Neural cell (in vitro differentiated cells): ENCODE data around the gene SECTM1. TPM values are rescaled to one million over a fixed set of nuclear protein-coding genes. Genes with fewer than 3 reads are reported as not detected.

Experiments used
- H2AFZ ChIP-seq: fragments of 200-600, 300-800 bp; sonication (generic), shearing (Covaris generic); 2 replicates; pipeline ENCODE4 v1.6.0; 2014; ENCODE audit warnings: low read depth, mild to moderate bottlenecking, antibody characterized with exemption, low read length, moderate library complexity
- H3F3A ChIP-seq: fragments of 200-600 bp; shearing (Covaris generic); 2 replicates; pipeline ENCODE4 v1.6.1; 2016; ENCODE audit warnings: mild to moderate bottlenecking, moderate library complexity, mixed read lengths, antibody characterized with exemption, low read length; ENCODE audit not compliant: insufficient read depth, poor library complexity, severe bottlenecking
- H3K27ac ChIP-seq: fragments of 200-600, 300-800 bp; sonication (generic), shearing (Covaris generic); 2 replicates; pipeline ENCODE4 v1.5.1; 2014; ENCODE audit warnings: mild to moderate bottlenecking, low read length, moderate library complexity
- H3K27me3 ChIP-seq: fragments of 300-800, 200-600 bp; sonication (generic), shearing (Covaris generic); 2 replicates; pipeline ENCODE4 v1.6.0; 2014; ENCODE audit warnings: mild to moderate bottlenecking, low read depth, low read length, moderate library complexity; ENCODE audit not compliant: insufficient read depth
- H3K36me3 ChIP-seq: fragments of 300-800, 200-600 bp; sonication (generic), shearing (Covaris generic); 2 replicates; pipeline ENCODE4 v1.5.1; 2014; ENCODE audit warnings: mild to moderate bottlenecking, antibody characterized with exemption, low read length, moderate library complexity; ENCODE audit not compliant: insufficient read depth
- H3K4me2 ChIP-seq: fragments of 300-800, 200-600 bp; sonication (generic), shearing (Covaris generic); 2 replicates; pipeline ENCODE4 v1.6.0; 2014; ENCODE audit warnings: mild to moderate bottlenecking, low read length
- H3K4me3 ChIP-seq: fragments of 300-800, 200-600 bp; sonication (generic), shearing (Covaris generic); 2 replicates; pipeline ENCODE4 v1.5.1; 2014; ENCODE audit warnings: mild to moderate bottlenecking, low read length, moderate library complexity
- H3K79me2 ChIP-seq: fragments of 200-600 bp; shearing (Covaris generic); replicated peaks from 2 replicates; pipeline ENCODE4 v1.6.0; 2014; ENCODE audit warnings: mild to moderate bottlenecking, low read length, moderate library complexity; ENCODE audit not compliant: insufficient read depth
- H3K9ac ChIP-seq: fragments of 300-800, 200-600 bp; sonication (generic), shearing (Covaris generic); 2 replicates; pipeline ENCODE4 v1.6.1; 2016; ENCODE audit warnings: mild to moderate bottlenecking, low read length, mixed read lengths
- H3K9me2 ChIP-seq: fragments of 200-600 bp; shearing (Covaris generic); 2 replicates; pipeline ENCODE4 v1.6.1; 2016; ENCODE audit warnings: mild to moderate bottlenecking, low read length, mixed read lengths; ENCODE audit not compliant: insufficient read depth
- H3K9me3 ChIP-seq: fragments of 200-600, 300-800 bp; sonication (generic), shearing (Covaris generic); 2 replicates; pipeline ENCODE4 v1.6.1; 2016; ENCODE audit warnings: mild to moderate bottlenecking, mixed run types, low read length, moderate library complexity, mixed read lengths
- H4K20me1 ChIP-seq: fragments of 200-600 bp; shearing (Covaris generic); 2 replicates; pipeline ENCODE4 v1.6.1; 2016; ENCODE audit warnings: mild to moderate bottlenecking, mixed run types; ENCODE audit not compliant: insufficient read depth
- EP300 ChIP-seq: fragments of 450-650 bp; conservative IDR thresholded peaks from 2 replicates; pipeline ENCODE4 v1.6.1; 2014; ENCODE audit warnings: antibody characterized with exemption, mild to moderate bottlenecking, moderate library complexity; ENCODE audit not compliant: poor library complexity, severe bottlenecking
- EZH2 ChIP-seq: fragments of 200-600, 300-800 bp; shearing (Covaris generic), sonication (generic); IDR thresholded peaks from 2 replicates; pipeline ENCODE4 v1.6.1; 2014; ENCODE audit warnings: antibody characterized with exemption, low read length, borderline replicate concordance, mild to moderate bottlenecking; ENCODE audit not compliant: insufficient read depth, poor library complexity, severe bottlenecking
- MXI1 ChIP-seq: fragments of 450-650 bp; conservative IDR thresholded peaks from 2 replicates; pipeline ENCODE4 v1.6.1; 2014; ENCODE audit warnings: antibody characterized with exemption, mild to moderate bottlenecking; ENCODE audit not compliant: poor library complexity, severe bottlenecking
- POLR2AphosphoS5 ChIP-seq: IDR thresholded peaks from 2 replicates; pipeline ENCODE4 v1.6.1; 2012
- RAD21 ChIP-seq: fragments of 450-650 bp; conservative IDR thresholded peaks from 2 replicates; pipeline ENCODE4 v1.6.1; 2014; ENCODE audit warnings: antibody characterized with exemption, mild to moderate bottlenecking, moderate library complexity
- SMC3 ChIP-seq: fragments of 450-650 bp; conservative IDR thresholded peaks from 2 replicates; pipeline ENCODE4 v1.6.1; 2014; ENCODE audit warnings: antibody characterized with exemption, mild to moderate bottlenecking, moderate library complexity; ENCODE audit not compliant: poor library complexity
- TAF1 ChIP-seq: IDR thresholded peaks from 2 replicates; pipeline ENCODE4 v1.6.1; 2012; ENCODE audit warnings: low read depth
- polyA plus RNA-seq: library from polyadenylated mRNA; depleted of rRNA; stranded (reverse); fragments of >200 nt; gene quantifications from 2 replicates; pipeline ENCODE4 v1.2.3, GENCODE V29; 2014
- TF ChIP-seq, protein P1 (sequence below): IDR thresholded peaks from 2 replicates; pipeline ENCODE4 v1.6.1; 2012; ENCODE audit warnings: borderline replicate concordance
- TF ChIP-seq, protein P2 (sequence below): fragments of 450-650 bp; IDR thresholded peaks from 2 replicates; pipeline ENCODE4 v1.5.1; 2014; ENCODE audit warnings: antibody characterized with exemption, mild to moderate bottlenecking, moderate library complexity; ENCODE audit not compliant: poor library complexity, severe bottlenecking

Gene SECTM1
- polyA plus RNA-seq, 1 donor from 2014 or later: not detected

DNA sequence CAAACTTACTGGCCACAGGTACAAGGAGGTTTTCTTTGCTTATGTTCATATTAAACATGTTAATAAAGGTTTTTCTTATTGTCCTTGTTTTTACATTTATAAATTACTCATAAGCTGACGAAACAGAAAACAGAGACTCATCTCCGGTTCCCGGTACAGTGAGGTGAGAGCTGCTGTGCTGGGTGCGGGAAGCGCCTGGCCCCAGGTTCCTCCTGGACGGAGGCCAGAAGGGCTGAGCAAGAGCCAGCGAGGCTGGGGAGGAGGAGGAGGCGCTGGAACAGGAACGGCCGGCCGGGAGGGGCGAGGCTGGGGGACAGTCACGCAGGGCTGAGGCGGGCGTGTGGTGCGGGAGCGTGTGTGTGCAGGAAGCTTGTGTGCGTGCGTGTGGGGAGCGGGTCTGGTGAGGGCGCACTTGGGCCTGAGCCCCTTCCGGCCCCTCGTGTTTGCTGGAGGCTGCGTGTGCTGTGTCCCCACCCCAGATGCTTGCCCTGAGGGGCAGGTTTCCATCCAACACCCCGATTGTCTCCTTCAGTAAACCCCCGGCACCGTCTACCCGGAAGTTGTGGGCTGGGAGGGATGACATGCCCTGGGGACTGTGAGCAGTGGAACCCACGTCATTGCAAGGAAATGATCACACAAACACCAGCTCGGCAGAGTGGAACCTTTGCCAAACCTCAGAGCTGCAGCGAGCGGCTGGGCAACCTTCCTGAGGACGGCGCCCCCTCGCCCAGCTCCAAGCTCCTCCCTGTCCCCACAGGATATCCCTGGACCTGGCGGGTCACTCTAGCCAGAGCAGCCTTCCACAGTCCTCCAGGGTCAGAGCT lies 35.6 kb downstream of the SECTM1 start:
- Histone ChIP-seq H3K9me2 (no peaks in the 10 kb centered on the region), H3K27me3 (no peaks in the 10 kb centered on the region), H3F3A (no peaks in the 10 kb centered on the region), H3K9ac (no peak overlapping the region), H2AFZ (no peak overlapping the region), H3K79me2 (no peaks in the 10 kb centered on the region), H3K4me3 (no peak overlapping the region), H3K36me3 (no peaks in the 10 kb centered on the region), H4K20me1 (no peaks in the 10 kb centered on the region), H3K9me3 (no peaks in the 10 kb centered on the region), H3K27ac (no peak overlapping the region), H3K4me2 (no peak overlapping the region)
- TF ChIP-seq, protein P1, sequence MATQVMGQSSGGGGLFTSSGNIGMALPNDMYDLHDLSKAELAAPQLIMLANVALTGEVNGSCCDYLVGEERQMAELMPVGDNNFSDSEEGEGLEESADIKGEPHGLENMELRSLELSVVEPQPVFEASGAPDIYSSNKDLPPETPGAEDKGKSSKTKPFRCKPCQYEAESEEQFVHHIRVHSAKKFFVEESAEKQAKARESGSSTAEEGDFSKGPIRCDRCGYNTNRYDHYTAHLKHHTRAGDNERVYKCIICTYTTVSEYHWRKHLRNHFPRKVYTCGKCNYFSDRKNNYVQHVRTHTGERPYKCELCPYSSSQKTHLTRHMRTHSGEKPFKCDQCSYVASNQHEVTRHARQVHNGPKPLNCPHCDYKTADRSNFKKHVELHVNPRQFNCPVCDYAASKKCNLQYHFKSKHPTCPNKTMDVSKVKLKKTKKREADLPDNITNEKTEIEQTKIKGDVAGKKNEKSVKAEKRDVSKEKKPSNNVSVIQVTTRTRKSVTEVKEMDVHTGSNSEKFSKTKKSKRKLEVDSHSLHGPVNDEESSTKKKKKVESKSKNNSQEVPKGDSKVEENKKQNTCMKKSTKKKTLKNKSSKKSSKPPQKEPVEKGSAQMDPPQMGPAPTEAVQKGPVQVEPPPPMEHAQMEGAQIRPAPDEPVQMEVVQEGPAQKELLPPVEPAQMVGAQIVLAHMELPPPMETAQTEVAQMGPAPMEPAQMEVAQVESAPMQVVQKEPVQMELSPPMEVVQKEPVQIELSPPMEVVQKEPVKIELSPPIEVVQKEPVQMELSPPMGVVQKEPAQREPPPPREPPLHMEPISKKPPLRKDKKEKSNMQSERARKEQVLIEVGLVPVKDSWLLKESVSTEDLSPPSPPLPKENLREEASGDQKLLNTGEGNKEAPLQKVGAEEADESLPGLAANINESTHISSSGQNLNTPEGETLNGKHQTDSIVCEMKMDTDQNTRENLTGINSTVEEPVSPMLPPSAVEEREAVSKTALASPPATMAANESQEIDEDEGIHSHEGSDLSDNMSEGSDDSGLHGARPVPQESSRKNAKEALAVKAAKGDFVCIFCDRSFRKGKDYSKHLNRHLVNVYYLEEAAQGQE: no peak
- no peak for TF ChIP-seq EP300
- TF ChIP-seq POLR2AphosphoS5: no peak
- TF ChIP-seq SMC3: no peak
- TF ChIP-seq EZH2: no peak
- no peak for TF ChIP-seq RAD21
- TF ChIP-seq, protein P2, sequence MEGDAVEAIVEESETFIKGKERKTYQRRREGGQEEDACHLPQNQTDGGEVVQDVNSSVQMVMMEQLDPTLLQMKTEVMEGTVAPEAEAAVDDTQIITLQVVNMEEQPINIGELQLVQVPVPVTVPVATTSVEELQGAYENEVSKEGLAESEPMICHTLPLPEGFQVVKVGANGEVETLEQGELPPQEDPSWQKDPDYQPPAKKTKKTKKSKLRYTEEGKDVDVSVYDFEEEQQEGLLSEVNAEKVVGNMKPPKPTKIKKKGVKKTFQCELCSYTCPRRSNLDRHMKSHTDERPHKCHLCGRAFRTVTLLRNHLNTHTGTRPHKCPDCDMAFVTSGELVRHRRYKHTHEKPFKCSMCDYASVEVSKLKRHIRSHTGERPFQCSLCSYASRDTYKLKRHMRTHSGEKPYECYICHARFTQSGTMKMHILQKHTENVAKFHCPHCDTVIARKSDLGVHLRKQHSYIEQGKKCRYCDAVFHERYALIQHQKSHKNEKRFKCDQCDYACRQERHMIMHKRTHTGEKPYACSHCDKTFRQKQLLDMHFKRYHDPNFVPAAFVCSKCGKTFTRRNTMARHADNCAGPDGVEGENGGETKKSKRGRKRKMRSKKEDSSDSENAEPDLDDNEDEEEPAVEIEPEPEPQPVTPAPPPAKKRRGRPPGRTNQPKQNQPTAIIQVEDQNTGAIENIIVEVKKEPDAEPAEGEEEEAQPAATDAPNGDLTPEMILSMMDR: no peak
- no peak for TF ChIP-seq TAF1

DNA sequence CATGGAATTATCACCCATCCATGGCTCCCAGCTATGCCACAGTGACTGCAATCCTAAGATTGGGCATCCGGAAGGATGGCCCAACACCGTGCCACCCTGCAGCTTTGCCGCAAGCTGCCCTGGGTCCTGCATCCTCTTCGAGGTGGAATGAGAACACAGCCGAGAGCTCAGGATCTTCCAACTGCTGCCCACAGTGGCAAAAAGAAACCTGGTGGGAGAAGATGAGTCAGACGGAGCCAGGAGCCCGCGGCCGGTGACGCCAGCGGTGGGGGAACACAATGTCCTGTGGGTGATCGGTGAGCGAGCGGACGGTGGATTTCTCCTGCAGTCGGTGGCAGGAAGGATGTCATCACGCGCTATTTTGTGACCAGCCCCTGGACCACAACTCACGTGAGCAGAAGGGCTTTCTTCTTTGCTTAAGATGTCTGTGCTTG lies 36.3 kb downstream of the SECTM1 start:
- no peak overlapping the region for H2AFZ ChIP-seq
- H3K9me2 ChIP-seq: no peaks in the 10 kb centered on the region
- no peaks in the 10 kb centered on the region for H3K27me3 ChIP-seq
- no peaks in the 10 kb centered on the region for H4K20me1 ChIP-seq
- no peak overlapping the region for H3K4me3 ChIP-seq
- no peak overlapping the region for H3K27ac ChIP-seq
- H3K36me3 ChIP-seq: no peaks in the 10 kb centered on the region
- peaks cover 2% of the 10 kb centered on the region for H3F3A ChIP-seq
- no peaks in the 10 kb centered on the region for H3K79me2 ChIP-seq
- no peak overlapping the region for H3K9ac ChIP-seq
- TF ChIP-seq POLR2AphosphoS5 (no peak), EP300 (no peak), TAF1 (no peak), SMC3 (no peak), EZH2 (no peak), MXI1 (no peak), RAD21 (no peak)
- TF ChIP-seq, protein P1: no peak
- TF ChIP-seq, protein P2: no peak
- no peaks in the 10 kb centered on the region for H3K9me3 ChIP-seq
- no peak overlapping the region for H3K4me2 ChIP-seq
